ENCODE data around the gene HTT. TPM values are rescaled to one million over a fixed set of nuclear protein-coding genes. Genes with fewer than 3 reads are reported as not detected.

HTT gene
- total RNA-seq, 1 donor from 2014 or later, result 65.2 TPM

DNA sequence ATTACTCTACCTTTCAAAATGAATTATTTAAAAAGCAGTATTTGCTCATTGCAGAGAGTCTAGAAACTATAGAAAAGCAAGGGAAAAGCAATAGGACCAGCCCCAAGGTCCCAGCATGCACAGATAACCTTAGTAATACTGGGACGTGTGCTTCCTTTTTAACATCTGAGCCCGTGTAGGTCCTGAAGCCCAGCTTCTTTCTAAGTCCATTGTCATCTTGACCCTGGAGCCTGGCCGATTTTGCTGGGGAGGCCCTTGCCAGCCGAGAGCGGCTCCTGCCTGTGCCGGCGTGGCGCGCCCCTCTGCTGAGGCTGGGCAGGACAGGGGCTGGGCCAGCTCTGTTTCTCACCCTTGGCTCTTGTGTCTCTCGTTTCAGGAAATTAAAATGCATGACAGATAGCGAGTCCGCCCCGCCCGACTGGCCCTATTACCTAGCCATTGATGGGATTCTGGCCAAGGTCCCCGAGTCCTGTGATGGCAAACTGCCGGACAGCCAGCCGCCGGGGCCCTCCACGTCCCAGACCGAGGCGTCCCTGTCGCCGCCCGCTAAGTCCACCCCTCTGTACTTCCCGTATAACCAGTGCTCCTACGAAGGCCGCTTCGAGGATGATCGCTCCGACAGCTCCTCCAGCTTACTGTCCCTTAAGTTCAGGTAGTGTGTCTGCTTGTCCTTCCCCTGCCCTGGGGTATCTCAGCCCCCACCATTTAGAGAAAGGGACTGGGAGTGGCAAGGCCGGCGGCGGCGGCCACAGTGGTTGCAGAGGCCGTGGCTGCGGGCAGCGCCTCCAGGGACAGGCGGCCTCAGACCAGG is 178.6 kb downstream of the HTT start:
- H3K27me3 Mint-ChIP-seq (ENCODE audit: low read depth, unreplicated experiment), result no peaks in the 10 kb centered on the region
- no peak for DNase-seq (ENCODE audit: low read depth)
- peaks cover 8% of the 10 kb centered on the region for H3K36me3 Mint-ChIP-seq (ENCODE audit: low read depth, unreplicated experiment)
- Histone ChIP-seq H3K79me2 (ENCODE audit: insufficient read depth, low read length) (no peaks in the 10 kb centered on the region), H3K9ac (ENCODE audit: low read length) (no peak overlapping the region), H2AFZ (ENCODE audit: low read depth, low read length) (no peak overlapping the region), H3K27me3 (ENCODE audit: insufficient read depth, low read length) (no peaks in the 10 kb centered on the region), H3K4me2 (ENCODE audit: low read length) (no peak overlapping the region), H3K27ac (ENCODE audit: low read depth, low read length) (no peak overlapping the region), H3K4me3 (ENCODE audit: insufficient read depth, low read depth, low read length) (no peak overlapping the region), H3K9me3 (ENCODE audit: insufficient read depth, low read depth, low read length) (no peaks in the 10 kb centered on the region), H4K20me1 (ENCODE audit: insufficient read depth, low read length) (no peaks in the 10 kb centered on the region), H3K36me3 (ENCODE audit: insufficient read depth, low read length) (no peaks in the 10 kb centered on the region), H3K4me1 (ENCODE audit: insufficient read depth, low read length) (peaks cover 2% of the 10 kb centered on the region)
- H3K4me3 Mint-ChIP-seq (ENCODE audit: unreplicated experiment), result no peak overlapping the region
- H3K27ac Mint-ChIP-seq (ENCODE audit: unreplicated experiment), result no peak overlapping the region
- H3K4me1 Mint-ChIP-seq (ENCODE audit: low read depth, unreplicated experiment), result no peaks in the 10 kb centered on the region
- no peak for FAIRE-seq
- H3K9me3 Mint-ChIP-seq (ENCODE audit: unreplicated experiment), result no peaks in the 10 kb centered on the region
- TF ChIP-seq CTCF (IDR thresholded peaks at IDR 0.05; ENCODE audit: insufficient read depth, low read depth, low read length) (no peak), EZH2 (IDR thresholded peaks at IDR 0.05; ENCODE audit: insufficient read depth, low read length) (no peak)

DNA sequence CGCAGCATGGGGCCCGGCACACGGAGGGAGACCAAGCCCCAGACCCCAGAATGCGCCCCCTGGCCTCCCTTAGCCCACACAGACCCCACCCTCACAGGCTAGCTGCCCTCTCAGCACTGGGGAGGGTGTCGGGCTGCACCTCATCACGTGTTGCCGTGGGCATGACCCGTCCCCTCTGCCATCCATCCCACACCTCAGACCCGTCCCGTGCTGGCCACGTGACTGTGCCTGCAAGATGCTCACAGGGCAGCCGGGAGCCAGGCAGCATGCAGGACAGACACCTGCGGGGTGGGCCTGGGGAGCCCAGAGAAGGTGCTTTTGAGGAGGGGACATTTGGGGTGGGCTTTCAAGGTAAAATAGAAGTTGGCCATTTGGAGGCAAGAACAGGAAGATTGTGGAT is 179.3 kb downstream of the HTT start:
- Histone ChIP-seq H3K27ac (ENCODE audit: low read depth, low read length) (no peak overlapping the region), H2AFZ (ENCODE audit: low read depth, low read length) (no peak overlapping the region), H3K4me3 (ENCODE audit: insufficient read depth, low read depth, low read length) (no peak overlapping the region), H3K79me2 (ENCODE audit: insufficient read depth, low read length) (no peaks in the 10 kb centered on the region), H3K9ac (ENCODE audit: low read length) (no peak overlapping the region), H3K4me2 (ENCODE audit: low read length) (no peak overlapping the region), H3K27me3 (ENCODE audit: insufficient read depth, low read length) (no peaks in the 10 kb centered on the region), H3K36me3 (ENCODE audit: insufficient read depth, low read length) (no peaks in the 10 kb centered on the region), H4K20me1 (ENCODE audit: insufficient read depth, low read length) (no peaks in the 10 kb centered on the region), H3K4me1 (ENCODE audit: insufficient read depth, low read length) (peaks cover 5% of the 10 kb centered on the region), H3K9me3 (ENCODE audit: insufficient read depth, low read depth, low read length) (no peaks in the 10 kb centered on the region)
- DNase-seq (ENCODE audit: low read depth) (no peak), FAIRE-seq (no peak)
- Mint-ChIP-seq H3K4me1 (ENCODE audit: low read depth, unreplicated experiment) (no peaks in the 10 kb centered on the region), H3K9me3 (ENCODE audit: unreplicated experiment) (no peaks in the 10 kb centered on the region), H3K27ac (ENCODE audit: unreplicated experiment) (no peak overlapping the region), H3K4me3 (ENCODE audit: unreplicated experiment) (no peak overlapping the region), H3K27me3 (ENCODE audit: low read depth, unreplicated experiment) (no peaks in the 10 kb centered on the region), H3K36me3 (ENCODE audit: low read depth, unreplicated experiment) (peaks cover 10% of the 10 kb centered on the region)
- TF ChIP-seq EZH2 (IDR thresholded peaks at IDR 0.05; ENCODE audit: insufficient read depth, low read length) (no peak), CTCF (IDR thresholded peaks at IDR 0.05; ENCODE audit: insufficient read depth, low read depth, low read length) (no peak)

Data from astrocyte (in vitro differentiated cells and primary cell).